Muscle of leg (tissue), 11 donors: ENCODE results near the gene CACNA1S. TPM values are rescaled to one million over a fixed set of nuclear protein-coding genes. Genes with fewer than 3 reads are reported as not detected.

Experiments used
- DNase-seq: peaks from one replicate; pipeline ENCODE4 v3.0.0; 2013
- H3K27ac ChIP-seq: one replicate; pipeline ENCODE4 v1.5.1; 2013; ENCODE audit warnings: mild to moderate bottlenecking, low read length, control low read depth
- H3K27me3 ChIP-seq: one replicate; pipeline ENCODE4 v1.6.1; 2013; ENCODE audit warnings: low read length; ENCODE audit not compliant: control insufficient read depth, insufficient read depth
- H3K36me3 ChIP-seq: one replicate; pipeline ENCODE4 v1.6.1; 2013; ENCODE audit warnings: low read length; ENCODE audit not compliant: control insufficient read depth, insufficient read depth
- H3K4me1 ChIP-seq: one replicate; pipeline ENCODE4 v1.6.1; 2013; ENCODE audit warnings: low read length; ENCODE audit not compliant: control insufficient read depth, insufficient read depth
- H3K4me3 ChIP-seq: one replicate; pipeline ENCODE4 v1.5.1; 2013; ENCODE audit warnings: low read length, control low read depth
- H3K9me3 ChIP-seq: replicated peaks from 2 replicates; pipeline ENCODE4 v1.6.1; 2013; ENCODE audit warnings: low read depth, low read length; ENCODE audit not compliant: control insufficient read depth
- WGBS: methylation state at CpG from one replicate; pipeline ENCODE4 v1.1.5; 2013; ENCODE audit warnings: missing lambda C conversion rate; ENCODE audit not compliant: insufficient coverage; 5-methylcytosine and 5-hydroxymethylcytosine counted together
- polyA plus RNA-seq, 8 donors: library from polyadenylated mRNA; unstranded; fragments of 120-200 nt; gene quantifications; one replicate each; pipeline versions ENCODE4 v1.2.1 to v1.2.3, GENCODE V29; 2013; ENCODE audit warnings: inconsistent platforms in 1 of 8, low replicate concordance in 1 of 8; ENCODE audit not compliant: insufficient read length in 8 of 8, insufficient read depth in 1 of 8
- total RNA-seq: library from RNA; stranded (reverse); fragments of 120-200 nt; gene quantifications from one replicate; pipeline ENCODE4 v1.2.4, GENCODE V29; 2013

Gene CACNA1S
- total and polyA plus RNA-seq, 9 donors, result 26.1 to 55.2 (median 41.5) TPM

GRCh38 chr1:201059871-201060555, 52.2 kb downstream of the CACNA1S start:
- no peak overlapping the region for H3K27ac ChIP-seq
- peaks cover 53% of the 10 kb centered on the region for H3K36me3 ChIP-seq
- H3K4me1 ChIP-seq, result peaks cover 17% of the 10 kb centered on the region
- DNase-seq, result no peak
- 75% methylated on average over 2 of the region's 5 CpGs for WGBS
- H3K27me3 ChIP-seq, result no peaks in the 10 kb centered on the region
- no peak overlapping the region for H3K4me3 ChIP-seq
- no peaks in the 10 kb centered on the region for H3K9me3 ChIP-seq

GRCh38 chr1:201059401-201059800, 52.8 kb downstream of the CACNA1S start:
- Histone ChIP-seq H3K27ac (no peak overlapping the region), H3K27me3 (no peaks in the 10 kb centered on the region), H3K4me3 (no peak overlapping the region), H3K4me1 (peaks cover 17% of the 10 kb centered on the region), H3K9me3 (no peaks in the 10 kb centered on the region), H3K36me3 (peaks cover 51% of the 10 kb centered on the region)
- WGBS, result 38% methylated on average over 2 of the region's 3 CpGs
- DNase-seq, result no peak

GRCh38 chr1:201054091-201054543, 58.1 kb downstream of the CACNA1S start:
- Histone ChIP-seq H3K36me3 (peaks cover 42% of the 10 kb centered on the region), H3K4me3 (no peak overlapping the region), H3K4me1 (peaks cover 14% of the 10 kb centered on the region), H3K27me3 (no peaks in the 10 kb centered on the region), H3K27ac (no peak overlapping the region), H3K9me3 (no peaks in the 10 kb centered on the region)
- DNase-seq, result no peak
- WGBS, result 46% methylated on average over 9 of the region's 10 CpGs

- no peaks in the 10 kb centered on the region for H3K27me3 ChIP-seq
- 87% methylated on average over 22 of the region's 22 CpGs for WGBS
- DNase-seq, result no peak
- no peaks in the 10 kb centered on the region for H3K9me3 ChIP-seq
- no peak overlapping the region for H3K4me3 ChIP-seq
- no peak overlapping the region for H3K27ac ChIP-seq
- peaks cover 38% of the 10 kb centered on the region for H3K36me3 ChIP-seq
- peaks cover 14% of the 10 kb centered on the region for H3K4me1 ChIP-seq
Measured at GRCh38 chr1:201053155-201053860, 58.9 kb downstream of the CACNA1S start.

GRCh38 chr1:201051399-201051798, 60.8 kb downstream of the CACNA1S start:
- no peak overlapping the region for H3K27ac ChIP-seq
- peaks cover 12% of the 10 kb centered on the region for H3K4me1 ChIP-seq
- DNase-seq, result no peak
- no peak overlapping the region for H3K4me3 ChIP-seq
- peaks cover 46% of the 10 kb centered on the region for H3K36me3 ChIP-seq
- no peaks in the 10 kb centered on the region for H3K27me3 ChIP-seq
- H3K9me3 ChIP-seq, result no peaks in the 10 kb centered on the region
- 50% methylated on average over 1 of the region's 2 CpGs for WGBS

- H3K9me3 ChIP-seq, result no peaks in the 10 kb centered on the region
- peaks cover 46% of the 10 kb centered on the region for H3K36me3 ChIP-seq
- no peak overlapping the region for H3K27ac ChIP-seq
- no peak for DNase-seq
- no peak overlapping the region for H3K4me3 ChIP-seq
- peaks cover 7% of the 10 kb centered on the region for H3K4me1 ChIP-seq
- WGBS, result 33% methylated on average over 1 of the region's 5 CpGs
- H3K27me3 ChIP-seq, result no peaks in the 10 kb centered on the region
Measured at GRCh38 chr1:201050515-201051277, 61.5 kb downstream of the CACNA1S start.

GRCh38 chr1:201049248-201049831, 62.9 kb downstream of the CACNA1S start:
- Histone ChIP-seq H3K36me3 (peaks cover 39% of the 10 kb centered on the region), H3K9me3 (no peaks in the 10 kb centered on the region), H3K27ac (no peak overlapping the region), H3K4me3 (no peak overlapping the region), H3K27me3 (no peaks in the 10 kb centered on the region), H3K4me1 (peaks cover 2% of the 10 kb centered on the region)
- WGBS, result 60% methylated on average over 1 of the region's 5 CpGs
- no peak for DNase-seq

GRCh38 chr1:201048521-201048920, 63.7 kb downstream of the CACNA1S start:
- 89% methylated on average over 12 of the region's 13 CpGs for WGBS
- H3K36me3 ChIP-seq, result peaks cover 39% of the 10 kb centered on the region

GRCh38 chr1:201044119-201044518, 68.1 kb downstream of the CACNA1S start:
- DNase-seq, result no peak
- Histone ChIP-seq H3K36me3 (peaks cover 29% of the 10 kb centered on the region), H3K27me3 (peaks cover 2% of the 10 kb centered on the region), H3K9me3 (no peaks in the 10 kb centered on the region), H3K4me1 (peaks cover 14% of the 10 kb centered on the region), H3K27ac (no peak overlapping the region), H3K4me3 (no peak overlapping the region)
- WGBS, result 74% methylated on average over 7 of the region's 9 CpGs

More at GRCh38 chr1:201048521-201048920, 63.7 kb downstream of the CACNA1S start:
- DNase-seq, result no peak
- Histone ChIP-seq H3K27ac (no peak overlapping the region), H3K27me3 (no peaks in the 10 kb centered on the region), H3K4me3 (no peak overlapping the region), H3K4me1 (no peaks in the 10 kb centered on the region), H3K9me3 (no peaks in the 10 kb centered on the region)
